GOT3 (cell line): ENCODE data around the gene SLC5A2.
"Not testable (repeated sequence)": the region's sequence is repeated elsewhere in the genome, so short reads cannot be mapped to it uniquely, and the experiment has no call there.

ENCODE experiments used
- DNase-seq: peaks from one replicate; lab custom pipeline; 2025; ENCODE audit warnings: mixed read lengths; lab: John Stamatoyannopoulos, UW

The SLC5A2 gene

GRCh38 chr16:31498493-31498892 is 15.6 kb downstream of the SLC5A2 start:
- no peak for DNase-seq

DNA sequence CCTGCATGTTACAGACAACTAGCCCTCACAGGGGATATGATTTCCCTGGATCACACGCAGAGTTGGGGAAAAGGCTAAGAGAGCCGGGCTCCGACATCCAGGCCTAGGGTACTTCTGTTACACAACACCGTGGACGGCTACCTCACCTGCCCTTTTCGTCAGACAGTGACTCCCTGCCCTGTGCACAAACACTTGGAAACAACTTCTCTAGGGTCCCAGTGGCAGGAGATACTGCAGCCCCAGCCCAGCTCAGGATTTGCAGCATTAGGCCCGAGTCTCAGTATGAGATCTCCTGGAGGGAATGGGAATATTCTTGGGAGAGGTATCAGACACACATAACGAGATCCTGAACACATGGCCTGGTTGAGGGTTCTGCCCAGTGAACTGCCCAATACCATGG is 17.0 kb downstream of the SLC5A2 start:
- DNase-seq: no peak

DNA sequence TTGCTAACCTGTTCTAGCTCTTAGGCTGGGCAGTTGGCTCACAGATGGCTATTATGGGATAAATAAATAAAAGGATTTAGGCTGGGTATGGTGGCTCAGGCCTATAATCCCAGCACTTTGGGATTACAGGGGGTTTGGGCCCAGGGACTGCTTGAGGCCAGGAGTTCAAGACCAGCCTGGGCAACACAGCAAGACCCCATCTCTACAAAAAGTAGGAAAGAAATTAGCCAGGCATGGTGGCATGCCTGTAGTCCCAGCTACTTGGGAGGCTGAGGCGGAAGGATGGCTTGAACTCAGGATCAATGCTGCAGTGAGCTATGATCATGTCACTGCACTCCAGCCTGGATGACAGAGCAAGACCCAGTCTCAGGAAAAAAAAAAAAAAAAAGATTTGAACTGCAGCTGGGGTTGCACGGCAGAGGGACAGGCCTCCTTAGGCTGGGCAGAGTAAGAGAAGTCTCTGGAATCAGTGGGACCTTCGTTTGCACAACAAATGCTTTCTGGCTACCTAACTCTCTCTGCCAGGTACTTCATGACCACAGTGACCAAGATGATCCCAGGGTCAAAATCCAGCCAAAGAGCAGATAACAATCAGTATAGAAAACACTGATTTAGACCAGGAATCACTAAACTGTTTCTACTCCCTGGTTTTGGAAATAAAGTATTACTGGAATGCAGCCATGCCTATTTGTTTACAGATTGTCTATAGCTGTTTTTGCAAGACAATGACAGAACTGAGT is 18.5 kb downstream of the SLC5A2 start:
- no peak for DNase-seq

GRCh38 chr16:31501966-31502348 is 19.0 kb downstream of the SLC5A2 start:
- no peak for DNase-seq

GRCh38 chr16:31502981-31503380 is 20.1 kb downstream of the SLC5A2 start:
- DNase-seq: no peak

- not testable (repeated sequence) for DNase-seq
These were observed 20.6 kb downstream of the SLC5A2 start for GRCh38 chr16:31503555-31503954.

DNA sequence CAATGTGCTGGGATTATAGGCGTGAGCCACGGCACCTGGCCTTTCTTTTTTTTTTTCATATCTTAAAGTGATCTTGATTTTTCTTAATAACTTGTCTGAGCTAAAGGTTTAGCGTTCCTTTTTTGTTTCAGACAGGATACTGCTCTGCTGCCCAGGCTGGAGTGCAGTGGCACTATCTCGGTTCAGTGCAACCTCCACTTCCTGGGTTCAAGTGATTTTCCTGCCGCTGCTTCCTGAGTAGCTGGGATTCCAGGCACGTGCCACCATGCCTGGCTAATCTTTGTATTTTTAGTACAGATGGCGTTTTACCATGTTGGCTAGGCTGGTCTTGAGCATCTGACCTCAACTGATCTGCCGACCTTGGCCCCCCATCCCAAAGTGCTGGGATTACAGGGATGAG is 21.2 kb downstream of the SLC5A2 start:
- no peak for DNase-seq

GRCh38 chr16:31505483-31505882 is 22.6 kb downstream of the SLC5A2 start:
- no peak for DNase-seq

- DNase-seq: no peak
These were observed 24.6 kb downstream of the SLC5A2 start for GRCh38 chr16:31507617-31507928.

DNA sequence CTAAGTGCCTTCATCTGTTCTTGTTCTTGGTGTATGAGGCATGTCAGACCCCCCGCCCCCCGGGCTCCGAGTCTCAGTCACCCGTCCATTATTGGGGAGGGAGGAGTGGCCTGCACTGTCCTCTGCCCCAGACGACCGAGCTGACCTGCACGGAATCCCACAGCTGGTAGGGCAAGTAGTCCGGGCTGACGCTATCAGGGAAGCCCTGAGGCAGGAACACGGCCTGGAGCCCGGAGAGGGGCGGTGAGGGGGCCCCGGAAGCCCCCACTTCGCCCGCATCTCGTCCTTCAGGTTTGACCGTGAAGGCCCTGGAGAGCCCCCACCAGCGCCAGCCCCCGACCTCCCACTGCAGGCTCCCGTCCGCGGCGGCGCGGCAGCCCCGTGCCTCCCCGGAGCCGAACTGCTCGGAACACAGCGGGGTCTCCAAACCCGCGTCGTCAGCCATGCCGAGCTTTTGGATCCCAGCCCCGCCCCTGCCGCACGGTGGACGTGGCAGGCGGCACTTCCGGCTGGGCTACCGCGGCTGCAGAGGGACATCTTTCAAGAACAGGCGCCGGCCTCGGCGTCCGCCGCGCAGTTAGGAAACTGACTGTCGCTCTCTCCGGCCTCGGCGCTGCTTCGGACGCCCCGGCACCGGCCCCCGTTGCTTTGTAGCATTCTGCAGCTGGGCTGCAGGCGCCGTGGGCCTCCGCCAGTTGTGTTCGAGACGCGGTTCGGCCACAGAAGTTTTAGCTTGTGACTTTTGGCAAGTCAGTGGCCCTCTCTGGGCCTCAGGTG is 25.2 kb downstream of the SLC5A2 start, which contains the start of gene RUSF1:
Gene RUSF1 (minus strand): TSS at position 463 of the 777 bp plus-strand sequence. CDS start 18 bp downstream, at position 445.
- DNase-seq: peak; percentile 62

- DNase-seq: no peak
These were observed 25.8 kb downstream of the SLC5A2 start for GRCh38 chr16:31508706-31509195.

GRCh38 chr16:31513126-31513525 is 30.2 kb downstream of the SLC5A2 start:
- DNase-seq: no peak

GRCh38 chr16:31513884-31514283 is 31.0 kb downstream of the SLC5A2 start:
- no peak for DNase-seq

DNA sequence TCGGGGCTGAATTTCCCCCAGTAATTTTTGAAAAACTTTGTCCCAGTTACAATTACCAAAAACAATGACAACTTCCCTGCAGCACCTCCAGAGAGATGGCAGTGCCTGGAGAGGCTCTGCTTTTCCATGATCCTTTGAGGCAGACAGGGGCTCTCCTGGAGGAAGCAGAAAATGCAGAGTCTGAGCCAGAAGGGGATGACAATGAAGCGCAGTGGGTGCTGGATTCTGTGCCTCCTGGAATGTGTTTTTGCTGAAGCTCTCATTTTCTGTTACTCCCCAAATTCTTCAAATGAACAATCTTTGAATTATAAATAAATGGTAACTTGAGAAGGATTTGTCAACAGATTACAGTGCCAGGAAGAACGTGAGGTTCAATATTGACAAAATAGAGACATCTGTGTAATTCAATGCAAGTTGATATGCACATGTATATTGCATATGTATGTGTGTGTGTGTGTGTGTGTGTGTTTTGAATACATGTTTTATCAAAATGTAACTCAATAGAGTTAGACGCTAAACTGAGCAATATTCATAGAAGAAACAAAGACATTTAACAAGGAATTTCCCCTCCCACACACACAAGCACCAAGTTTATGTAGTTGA is 35.0 kb downstream of the SLC5A2 start:
- DNase-seq: no peak

DNA sequence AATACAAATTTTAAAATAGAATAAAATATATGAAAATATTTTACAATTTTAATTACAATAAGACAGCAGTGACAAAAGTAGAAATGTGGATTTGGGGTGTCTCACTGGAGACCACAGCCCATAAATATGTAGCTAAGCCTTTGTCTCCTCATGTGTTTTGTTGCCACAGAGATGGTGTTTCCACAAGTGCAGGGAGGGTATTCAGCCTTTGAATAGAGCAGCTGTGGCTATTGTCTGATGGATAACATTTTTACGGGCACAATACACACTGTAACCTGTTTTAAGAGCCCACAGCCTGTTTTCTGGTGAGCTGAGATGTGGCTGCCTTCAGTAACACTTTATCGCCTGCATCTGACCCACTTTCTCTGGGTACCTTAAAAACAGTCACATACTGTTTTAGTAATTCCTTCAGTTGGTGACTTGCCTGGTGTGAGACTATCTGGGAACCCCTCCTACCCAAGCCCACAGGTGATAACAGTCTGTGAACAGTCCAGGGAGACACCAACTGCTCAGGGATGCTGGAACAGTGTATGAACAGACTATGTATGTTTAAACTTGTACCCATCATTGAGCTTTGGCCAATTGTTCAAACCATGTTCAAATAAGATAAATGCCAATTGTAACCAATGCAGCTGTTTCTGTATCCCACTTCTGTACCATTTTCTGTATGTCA is 37.0 kb downstream of the SLC5A2 start:
- no peak for DNase-seq

DNA sequence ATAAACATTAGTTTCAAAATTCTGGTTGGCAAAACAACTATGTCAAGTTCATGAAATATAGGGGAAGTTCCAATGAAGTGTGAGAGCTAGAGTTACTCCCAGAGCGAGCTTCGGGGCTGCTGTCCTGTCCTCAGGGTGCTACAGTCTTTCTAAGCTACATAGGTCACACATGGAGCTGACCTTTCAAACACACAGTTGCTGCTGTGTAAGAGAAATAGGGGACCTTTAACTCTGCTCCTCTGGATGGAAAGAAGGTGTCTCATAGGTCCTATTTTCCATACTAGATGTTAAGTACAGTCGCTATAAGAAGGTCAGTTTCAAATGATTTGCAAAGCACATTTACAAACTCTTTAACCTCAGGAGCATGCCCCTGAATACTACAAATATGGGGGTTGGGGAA is 38.4 kb downstream of the SLC5A2 start:
- no peak for DNase-seq

- DNase-seq: no peak
These were observed 39.1 kb downstream of the SLC5A2 start for GRCh38 chr16:31522071-31522470.

DNA sequence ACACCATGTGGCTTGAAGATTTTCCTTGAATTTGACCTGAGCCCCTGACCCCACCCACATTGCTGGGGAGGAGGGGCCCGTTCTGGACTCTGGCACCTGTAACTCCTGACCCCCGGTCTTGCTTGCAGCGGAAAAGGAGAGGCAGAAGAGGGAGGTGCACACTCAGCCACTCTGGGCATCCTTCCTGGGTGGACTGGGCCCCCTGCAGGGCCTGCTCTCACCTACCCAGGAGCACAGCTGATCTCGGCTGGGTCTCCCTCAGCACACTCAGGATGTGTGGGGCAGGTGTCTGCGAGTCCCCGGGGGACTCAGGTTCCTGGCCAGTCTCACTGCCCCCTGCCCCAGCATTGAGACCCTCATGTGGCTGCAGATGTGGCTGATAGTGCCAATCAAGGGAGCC is 40.8 kb downstream of the SLC5A2 start:
- not testable (repeated sequence) for DNase-seq

- DNase-seq: no peak
These were observed 42.2 kb downstream of the SLC5A2 start for GRCh38 chr16:31525113-31525512.

DNA sequence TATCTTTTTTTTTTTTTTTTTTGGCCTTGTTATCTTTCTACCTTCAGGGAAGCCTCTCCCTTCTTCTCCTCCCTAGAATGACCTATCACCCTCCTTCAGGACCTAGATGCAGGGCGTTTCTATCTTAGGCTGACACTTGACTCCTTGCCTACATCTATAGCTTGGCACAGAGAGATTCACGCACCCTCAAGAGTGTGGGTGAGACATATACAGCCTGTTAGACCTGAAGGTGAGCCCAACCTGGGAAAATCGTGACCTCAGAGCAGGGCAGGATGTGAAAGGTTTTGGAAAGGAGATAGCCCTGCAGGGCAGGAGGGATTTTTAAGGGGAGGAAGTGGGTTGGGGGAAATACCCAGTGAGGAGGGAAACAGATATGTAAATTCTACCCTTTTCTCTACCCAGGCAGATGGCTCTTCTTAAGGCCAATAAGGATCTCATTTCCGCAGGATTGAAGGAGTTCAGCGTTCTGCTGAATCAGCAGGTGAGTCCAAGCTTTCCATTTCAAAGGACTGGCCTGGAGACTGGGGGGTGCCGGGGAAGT is 44.9 kb downstream of the SLC5A2 start, which contains the start of gene AHSP:
Gene AHSP (plus strand): TSS at position 167 of the 541 bp plus-strand sequence. CDS start 240 bp downstream, at position 407.
- DNase-seq: no peak

DNA sequence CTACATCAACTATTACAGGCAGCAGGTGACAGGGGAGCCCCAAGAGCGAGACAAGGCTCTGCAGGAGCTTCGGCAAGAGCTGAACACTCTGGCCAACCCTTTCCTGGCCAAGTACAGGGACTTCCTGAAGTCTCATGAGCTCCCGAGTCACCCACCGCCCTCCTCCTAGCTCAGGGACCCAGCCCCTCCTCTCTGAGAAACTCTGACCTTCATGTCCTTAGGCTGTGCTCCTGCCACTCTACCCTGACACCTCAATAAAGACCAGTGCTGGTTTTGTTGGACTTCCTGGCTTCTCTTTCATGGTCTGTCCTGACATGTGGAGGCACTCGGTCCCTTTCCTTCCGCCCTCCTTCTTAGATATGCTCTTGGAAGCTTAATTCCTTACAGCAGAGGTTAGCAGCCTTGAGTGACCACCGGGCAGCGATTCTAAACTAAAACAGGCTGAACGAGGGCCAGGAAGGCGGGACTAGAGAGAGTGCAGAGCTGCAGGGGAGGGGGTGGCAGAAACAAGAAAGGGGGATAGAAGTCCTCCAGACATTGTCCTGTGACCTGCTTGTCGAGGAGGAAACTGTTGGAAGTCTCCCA is 45.7 kb downstream of the SLC5A2 start:
- no peak for DNase-seq
